Endodermal cell (in vitro differentiated cells): ENCODE data around the gene SPOP. TPM values are rescaled to one million over a fixed set of nuclear protein-coding genes. Genes with fewer than 3 reads are reported as not detected.

Source experiments
- DNase-seq: peaks from one replicate; pipeline ENCODE4 v3.0.0-alpha.2; 2017
- H3K27ac ChIP-seq: 2 replicates; pipeline ENCODE4 v1.5.1; 2013; ENCODE audit warnings: mild to moderate bottlenecking, low read depth, low read length, moderate library complexity
- H3K27me3 ChIP-seq: 2 replicates; pipeline ENCODE4 v1.6.1; 2013; ENCODE audit warnings: mild to moderate bottlenecking, low read length, moderate library complexity; ENCODE audit not compliant: insufficient read depth, control insufficient read depth, poor library complexity, severe bottlenecking
- H3K36me3 ChIP-seq: 2 replicates; pipeline ENCODE4 v1.7.0; 2013; ENCODE audit warnings: mild to moderate bottlenecking, low read length, moderate library complexity; ENCODE audit not compliant: control insufficient read depth, insufficient read depth
- H3K4me1 ChIP-seq: one replicate; pipeline ENCODE4 v1.7.0; 2013; ENCODE audit warnings: low read length; ENCODE audit not compliant: control insufficient read depth, insufficient read depth
- H3K4me3 ChIP-seq: 2 replicates; pipeline ENCODE4 v1.5.1; 2013; ENCODE audit warnings: mild to moderate bottlenecking, low read length, moderate library complexity
- H3K9ac ChIP-seq: 2 replicates; pipeline ENCODE4 v1.6.1; 2013; ENCODE audit warnings: mild to moderate bottlenecking, low read length, moderate library complexity; ENCODE audit not compliant: poor library complexity, severe bottlenecking; ENCODE audit errors: extremely low read depth
- H3K9me3 ChIP-seq: 2 replicates; pipeline ENCODE4 v1.6.1; 2013; ENCODE audit warnings: mild to moderate bottlenecking, low read length, moderate library complexity; ENCODE audit not compliant: control insufficient read depth
- H3K27ac Mint-ChIP-seq: 2 replicates; pipeline ENCODE4 v1.8.0; 2020; ENCODE audit warnings: mixed read lengths
- H3K27me3 Mint-ChIP-seq: 2 replicates; pipeline ENCODE4 v1.8.0; 2021; ENCODE audit warnings: mild to moderate bottlenecking, mixed read lengths; ENCODE audit not compliant: insufficient read depth
- H3K36me3 Mint-ChIP-seq: 2 replicates; pipeline ENCODE4 v1.8.0; 2020; ENCODE audit warnings: low read depth, mixed read lengths
- H3K4me1 Mint-ChIP-seq: 2 replicates; pipeline ENCODE4 v1.8.0; 2020; ENCODE audit warnings: mixed read lengths
- H3K4me3 Mint-ChIP-seq: 2 replicates; pipeline ENCODE4 v1.8.0; 2020; ENCODE audit warnings: mild to moderate bottlenecking, moderate library complexity, mixed read lengths
- H3K9me3 Mint-ChIP-seq: 2 replicates; pipeline ENCODE4 v1.8.0; 2020; ENCODE audit warnings: mild to moderate bottlenecking, mixed read lengths
- CTCF ChIP-seq: fragments of 200-600 bp; sonication (generic); conservative IDR thresholded peaks from 2 replicates; pipeline ENCODE4 v1.5.0; 2021; ENCODE audit warnings: antibody characterized with exemption, mild to moderate bottlenecking
- WGBS, 2 experiments: methylation state at CpG; one replicate each; pipeline versions ENCODE4 v1.1.5 to v1.1.7; 2013; ENCODE audit warnings: missing lambda C conversion rate in 2 of 2, mixed read lengths in 1 of 2; ENCODE audit not compliant: insufficient coverage in 1 of 2, insufficient read length in 1 of 2; 5-methylcytosine and 5-hydroxymethylcytosine counted together
- total RNA-seq, 2 donors: library from RNA; stranded (reverse); fragmentation: NEBNext Ultra II Directional in 1 of 2; extraction: Animal tissue kit (Norgen Biotek cat#: 25700) in 1 of 2; gene quantifications; 2 replicates in 1 of 2; 3 replicates in 1 of 2; pipeline ENCODE4 v1.2.1, GENCODE V29; 2021

The SPOP gene
- total RNA-seq, 2 donors from 2014 or later = 39.9 to 41.3 TPM

GRCh38 chr17:49664706-49665211 is 13.1 kb downstream of the SPOP start:
- H3K9me3 ChIP-seq = peaks cover 17% of the 10 kb centered on the region
- no peak overlapping the region for H3K9ac ChIP-seq
- H3K27me3 ChIP-seq = no peaks in the 10 kb centered on the region
- Mint-ChIP-seq H3K4me3 (no peak overlapping the region), H3K9me3 (peaks cover 6% of the 10 kb centered on the region), H3K4me1 (no peaks in the 10 kb centered on the region), H3K27me3 (no peaks in the 10 kb centered on the region), H3K36me3 (peaks cover 47% of the 10 kb centered on the region), H3K27ac (no peak overlapping the region)
- no peak overlapping the region for H3K27ac ChIP-seq
- H3K4me3 ChIP-seq = no peak overlapping the region
- DNase-seq = no peak
- WGBS, 2 experiments = 92 to 100% methylated on average over 3 of the region's 3 CpGs
- no peak for TF ChIP-seq CTCF
- no peaks in the 10 kb centered on the region for H3K4me1 ChIP-seq
- peaks cover 20% of the 10 kb centered on the region for H3K36me3 ChIP-seq

- Histone ChIP-seq H3K4me3 (no peak overlapping the region), H3K9ac (no peak overlapping the region), H3K27ac (no peak overlapping the region), H3K36me3 (peaks cover 24% of the 10 kb centered on the region), H3K9me3 (peaks cover 17% of the 10 kb centered on the region), H3K27me3 (no peaks in the 10 kb centered on the region), H3K4me1 (no peaks in the 10 kb centered on the region)
- Mint-ChIP-seq H3K36me3 (peaks cover 42% of the 10 kb centered on the region), H3K9me3 (peaks cover 6% of the 10 kb centered on the region), H3K4me1 (no peaks in the 10 kb centered on the region), H3K27me3 (no peaks in the 10 kb centered on the region), H3K4me3 (no peak overlapping the region), H3K27ac (no peak overlapping the region)
- TF ChIP-seq CTCF = no peak
- DNase-seq = no peak
- 95% methylated on average over 3 of the region's 3 CpGs for WGBS, 2 experiments
Observed at GRCh38 chr17:49659661-49660382, 18.1 kb downstream of the SPOP start.

GRCh38 chr17:49656247-49656646 is 21.6 kb downstream of the SPOP start:
- H3K9me3 Mint-ChIP-seq = no peaks in the 10 kb centered on the region
- Histone ChIP-seq H3K36me3 (peaks cover 5% of the 10 kb centered on the region), H3K4me3 (no peak overlapping the region), H3K9me3 (no peaks in the 10 kb centered on the region), H3K4me1 (no peaks in the 10 kb centered on the region), H3K27ac (no peak overlapping the region), H3K27me3 (no peaks in the 10 kb centered on the region), H3K9ac (no peak overlapping the region)
- WGBS, 2 experiments = 98 to 100% methylated on average over 1 of the region's 1 CpG
- no peak overlapping the region for H3K27ac Mint-ChIP-seq
- H3K27me3 Mint-ChIP-seq = no peaks in the 10 kb centered on the region
- no peaks in the 10 kb centered on the region for H3K4me1 Mint-ChIP-seq
- H3K36me3 Mint-ChIP-seq = peaks cover 14% of the 10 kb centered on the region
- TF ChIP-seq CTCF = no peak
- no peak for DNase-seq
- H3K4me3 Mint-ChIP-seq = no peak overlapping the region
